Tibial nerve (tissue), 4 donors: ENCODE measurements around the gene ZGLP1. TPM values are rescaled to one million over a fixed set of nuclear protein-coding genes. Genes with fewer than 3 reads are reported as not detected.
"Not testable (repeated sequence)": the region's sequence is repeated elsewhere in the genome, so short reads cannot be mapped to it uniquely, and the experiment has no call there.

Experiments used
- DNase-seq, 2 donors: peaks; one replicate each; pipeline ENCODE4 v3.0.0-alpha.2; 2019; ENCODE audit warnings: low spot score in 2 of 2
- H3K27ac ChIP-seq, 4 donors: fragments of 200-600 bp; sonication (generic) in 3 of 4; one replicate each; pipeline ENCODE4 v1.5.1; 2017 to 2019; ENCODE audit warnings: mild to moderate bottlenecking in 1 of 4
- H3K27me3 ChIP-seq, 2 donors: fragments of 200-600 bp; sonication (generic) in 1 of 2; one replicate each; pipeline versions ENCODE4 v1.5.1 to v1.6.0; 2017 to 2019
- H3K36me3 ChIP-seq, 3 donors: fragments of 200-600 bp; sonication (generic); one replicate each; pipeline ENCODE4 v1.5.1; 2018 to 2019
- H3K4me1 ChIP-seq, 4 donors: fragments of 200-600 bp; sonication (generic) in 3 of 4; one replicate each; pipeline ENCODE4 v1.5.1; 2017 to 2019
- H3K4me3 ChIP-seq, 4 donors: fragments of 200-600 bp; sonication (generic) in 3 of 4; one replicate each; pipeline ENCODE4 v1.5.1; 2017 to 2019; ENCODE audit warnings: mild to moderate bottlenecking in 1 of 4, moderate library complexity in 1 of 4
- H3K9me3 ChIP-seq, 4 donors: fragments of 200-600 bp; sonication (generic) in 3 of 4; one replicate each; pipeline ENCODE4 v1.5.1; 2017 to 2019
- CTCF ChIP-seq, 5 experiments: fragments of 200-600 bp in 3 of 5; fragments of 450-650 bp in 2 of 5; sonication (generic) in 3 of 5; IDR thresholded peaks; one replicate each; pipeline ENCODE4 v1.5.1; 2016 to 2019; ENCODE audit warnings: antibody characterized with exemption in 5 of 5, mild to moderate bottlenecking in 3 of 5, moderate library complexity in 2 of 5
- EP300 ChIP-seq, 2 donors: sonication (generic); formaldehyde crosslinking; IDR thresholded peaks; one replicate each; pipeline ENCODE4 v1.6.1; 2017; ENCODE audit warnings: antibody characterized with exemption in 2 of 2, mild to moderate bottlenecking in 1 of 2
- POLR2A ChIP-seq, 2 donors: fragments of 450-650 bp; IDR thresholded peaks; one replicate each; pipeline ENCODE4 v1.6.1; 2017; ENCODE audit warnings: antibody characterized with exemption in 2 of 2, mild to moderate bottlenecking in 2 of 2, moderate library complexity in 2 of 2
- whole genome bisulfite sequencing, 2 donors: methylation state at CpG; one replicate each; pipeline ENCODE4 v1.1.5; 2018; 5-methylcytosine and 5-hydroxymethylcytosine counted together
- total RNA-seq, 4 donors: library from RNA; depleted of rRNA; stranded (reverse); fragments of >200 nt; gene quantifications; one replicate each; pipeline ENCODE4 v1.1.0, GENCODE V29; 2016

ZGLP1 gene
- total RNA-seq, 4 donors from 2014 or later: 2.9 to 4.5 (median 3.5) TPM

- Histone ChIP-seq H3K36me3 (peaks cover 0 to 45% (median 4%) of the 10 kb centered on the region in 3 donors), H3K27me3 (peaks cover 0 to 27% of the 10 kb centered on the region in 2 donors), H3K9me3 (no peaks in the 10 kb centered on the region), H3K4me3 (no peak overlapping the region), H3K4me1 (peaks cover 0 to 30% (median 22%) of the 10 kb centered on the region in 4 donors), H3K27ac (no peak overlapping the region)
- WGBS, 2 donors: 87 to 88% methylated on average over 32 to 33 of the region's 34 CpGs
- TF ChIP-seq CTCF (IDR thresholded peaks at IDR 0.05) (no peak), POLR2A (IDR thresholded peaks at IDR 0.05) (no peak), EP300 (IDR thresholded peaks at IDR 0.05) (no peak)
- no peak for DNase-seq
Observed at GRCh38 chr19:10284065-10284959, 25.3 kb downstream of the ZGLP1 start.

- no peaks in the 10 kb centered on the region for H3K9me3 ChIP-seq
- peaks cover 0 to 54% (median 4%) of the 10 kb centered on the region in 3 donors for H3K36me3 ChIP-seq
- H3K27me3 ChIP-seq: peaks cover 0 to 19% of the 10 kb centered on the region in 2 donors
- H3K4me1 ChIP-seq: peaks cover 0 to 21% (median 14%) of the 10 kb centered on the region in 4 donors
- 74 to 79% methylated on average over 20 to 23 of the region's 23 CpGs for WGBS, 2 donors
- H3K4me3 ChIP-seq: no peak overlapping the region
- TF ChIP-seq POLR2A (IDR thresholded peaks at IDR 0.05) (no peak), CTCF (IDR thresholded peaks at IDR 0.05) (no peak), EP300 (IDR thresholded peaks at IDR 0.05) (no peak)
- no peak for DNase-seq
- no peak overlapping the region for H3K27ac ChIP-seq
Observed at GRCh38 chr19:10283301-10284064, 26.1 kb downstream of the ZGLP1 start.

- H3K9me3 ChIP-seq, DNase-seq, H3K4me3 ChIP-seq, H3K27ac ChIP-seq, H3K27me3 ChIP-seq, H3K4me1 ChIP-seq: not testable (repeated sequence)
- H3K36me3 ChIP-seq: peaks cover 0 to 66% (median 4%) of the 10 kb centered on the region in 3 donors
- WGBS, 2 donors: 91 to 98% methylated on average over 5 of the region's 5 CpGs
Observed at GRCh38 chr19:10282043-10282442, 27.6 kb downstream of the ZGLP1 start.

- no peaks in the 10 kb centered on the region for H3K4me1 ChIP-seq
- no peak overlapping the region for H3K27ac ChIP-seq
- WGBS, 2 donors: 76 to 85% methylated on average over 5 of the region's 5 CpGs
- H3K9me3 ChIP-seq: no peaks in the 10 kb centered on the region
- H3K27me3 ChIP-seq: no peaks in the 10 kb centered on the region
- no peak for DNase-seq
- TF ChIP-seq CTCF (IDR thresholded peaks at IDR 0.05) (no peak), EP300 (IDR thresholded peaks at IDR 0.05) (no peak), POLR2A (IDR thresholded peaks at IDR 0.05) (no peak)
- peaks cover 0 to 67% (median 4%) of the 10 kb centered on the region in 3 donors for H3K36me3 ChIP-seq
- H3K4me3 ChIP-seq: no peak overlapping the region
Observed at GRCh38 chr19:10279737-10280442, 29.7 kb downstream of the ZGLP1 start.

GRCh38 chr19:10278935-10279334, 30.7 kb downstream of the ZGLP1 start:
- no peak for TF ChIP-seq EP300 (IDR thresholded peaks at IDR 0.05)
- TF ChIP-seq CTCF (IDR thresholded peaks at IDR 0.05): no peak
- no peak overlapping the region for H3K27ac ChIP-seq
- WGBS, 2 donors: 91 to 100% methylated on average over 1 of the region's 1 CpG

More at GRCh38 chr19:10278935-10279334, 30.7 kb downstream of the ZGLP1 start:
- no peaks in the 10 kb centered on the region for H3K27me3 ChIP-seq
- no peak for DNase-seq
- no peak overlapping the region for H3K4me3 ChIP-seq
- no peaks in the 10 kb centered on the region for H3K4me1 ChIP-seq
- H3K36me3 ChIP-seq: peaks cover 0 to 64% (median 0%) of the 10 kb centered on the region in 3 donors
- no peaks in the 10 kb centered on the region for H3K9me3 ChIP-seq
